Ishikawa (cell line): ENCODE results near the gene TOR3A.

Experiments
- CEBPB ChIP-seq: IDR thresholded peaks from 2 replicates; pipeline ENCODE4 v1.6.1; 2012
- CREB1 ChIP-seq: IDR thresholded peaks from 2 replicates; pipeline ENCODE4 v1.6.1; 2012; ENCODE audit warnings: low read depth
- EGR1 ChIP-seq: IDR thresholded peaks from 2 replicates; pipeline ENCODE4 v1.6.1; 2012
- EP300 ChIP-seq: IDR thresholded peaks from 2 replicates; pipeline ENCODE4 v1.6.1; 2012; ENCODE audit warnings: borderline replicate concordance
- FOXM1 ChIP-seq: IDR thresholded peaks from 2 replicates; pipeline ENCODE4 v1.6.1; 2012; ENCODE audit warnings: low read depth, borderline replicate concordance
- MAX ChIP-seq: IDR thresholded peaks from 2 replicates; pipeline ENCODE4 v1.6.1; 2012
- NFIC ChIP-seq: IDR thresholded peaks from 2 replicates; pipeline ENCODE4 v1.6.1; 2012
- RAD21 ChIP-seq: IDR thresholded peaks from 2 replicates; pipeline ENCODE4 v1.6.1; 2012; ENCODE audit warnings: low read depth
- REST ChIP-seq: IDR thresholded peaks from 2 replicates; pipeline ENCODE4 v1.6.1; 2012; ENCODE audit warnings: low read depth, mild to moderate bottlenecking
- TAF1 ChIP-seq: IDR thresholded peaks from 2 replicates; pipeline ENCODE4 v1.6.1; 2012; ENCODE audit warnings: low read depth, mild to moderate bottlenecking
- TCF12 ChIP-seq: IDR thresholded peaks from 2 replicates; pipeline ENCODE4 v1.6.1; 2012; ENCODE audit warnings: low read depth
- TEAD4 ChIP-seq: IDR thresholded peaks from 2 replicates; pipeline ENCODE4 v1.6.1; 2012
- USF1 ChIP-seq: IDR thresholded peaks from 2 replicates; pipeline ENCODE4 v1.6.1; 2012
- YY1 ChIP-seq: IDR thresholded peaks from 2 replicates; pipeline ENCODE4 v1.6.1; 2012; ENCODE audit warnings: low read depth
- ZBTB7A ChIP-seq: IDR thresholded peaks from 2 replicates; pipeline ENCODE4 v1.6.1; 2012; ENCODE audit warnings: low read depth

Gene TOR3A

GRCh38 chr1:179127163-179127895 is 45.5 kb downstream of the TOR3A start:
- TF ChIP-seq CREB1 (no peak), YY1 (no peak), TEAD4 (no peak), CEBPB (no peak), FOXM1 (no peak), REST (no peak), EP300 (no peak), RAD21 (no peak), NFIC (no peak), TCF12 (no peak), ZBTB7A (no peak), USF1 (no peak), EGR1 (no peak)

- no peak for TF ChIP-seq TEAD4
- no peak for TF ChIP-seq TAF1
- TF ChIP-seq CEBPB: no peak
- no peak for TF ChIP-seq EP300
- TF ChIP-seq USF1: no peak
- no peak for TF ChIP-seq TCF12
- no peak for TF ChIP-seq EGR1
- no peak for TF ChIP-seq NFIC
- TF ChIP-seq REST: no peak
- no peak for TF ChIP-seq FOXM1
- TF ChIP-seq RAD21: no peak
- no peak for TF ChIP-seq ZBTB7A
- no peak for TF ChIP-seq MAX
- TF ChIP-seq YY1: no peak
- no peak for TF ChIP-seq CREB1
Observed at GRCh38 chr1:179128520-179128919, 46.6 kb downstream of the TOR3A start.

GRCh38 chr1:179129702-179130473 is 48.0 kb downstream of the TOR3A start:
- TF ChIP-seq RAD21 (no peak), TCF12 (no peak), TAF1 (no peak), ZBTB7A (no peak), YY1 (no peak)

- TF ChIP-seq MAX: no peak
- TF ChIP-seq USF1: no peak
- TF ChIP-seq FOXM1: no peak
- TF ChIP-seq CEBPB: peak; percentile 31; the same call in 1 of the 2 replicates
- no peak for TF ChIP-seq REST
- TF ChIP-seq NFIC: no peak
- TF ChIP-seq EP300: no peak
- no peak for TF ChIP-seq RAD21
- TF ChIP-seq YY1: no peak
Observed at GRCh38 chr1:179137617-179138255, 55.9 kb downstream of the TOR3A start.
